ENCODE measurements around the gene MAP4K5.

DNA sequence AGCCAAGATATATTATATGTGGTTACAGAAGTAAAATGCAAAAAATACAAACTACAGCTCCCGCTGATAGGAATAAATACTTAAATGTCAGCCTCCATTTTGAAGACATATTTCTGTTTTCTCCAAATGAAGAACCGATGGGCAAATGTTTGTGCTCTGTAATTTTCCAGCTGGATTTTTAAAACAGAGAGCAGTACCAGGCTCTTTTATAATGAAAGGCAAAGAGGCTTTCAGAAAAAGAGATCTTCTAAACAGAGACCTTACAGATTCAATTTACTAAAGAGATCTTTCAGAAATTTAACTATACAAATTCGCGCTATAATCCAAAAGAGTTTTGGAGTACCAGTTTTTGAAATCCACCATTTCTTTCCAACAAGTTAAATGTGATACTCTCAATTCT, 19.9 kb downstream of the MAP4K5 start:
- TF ChIP-seq CTCF (IDR thresholded peaks at IDR 0.05) (no peak), POLR2A (IDR thresholded peaks at IDR 0.05) (no peak), POLR2AphosphoS5 (IDR thresholded peaks at IDR 0.05) (no peak)
